H7 (cell line): ENCODE results near the gene SEL1L3. TPM values are rescaled to one million over a fixed set of nuclear protein-coding genes. Genes with fewer than 3 reads are reported as not detected.
"Not testable (repeated sequence)": the region's sequence is repeated elsewhere in the genome, so short reads cannot be mapped to it uniquely, and the experiment has no call there.

Experiments used
- DNase-seq: peaks from one replicate; pipeline ENCODE4 v3.0.0; 2012
- H3K27me3 ChIP-seq: 2 replicates; pipeline ENCODE4 v1.6.0; 2011; ENCODE audit warnings: mild to moderate bottlenecking, low read length; ENCODE audit not compliant: control insufficient read depth, insufficient read depth
- H3K36me3 ChIP-seq: replicated peaks from 2 replicates; pipeline ENCODE4 v1.5.1; 2011; ENCODE audit warnings: low read length; ENCODE audit not compliant: control insufficient read depth, insufficient read depth
- H3K4me3 ChIP-seq: 2 replicates; pipeline ENCODE4 v1.5.1; 2011; ENCODE audit warnings: low read depth, mild to moderate bottlenecking, control low read depth, low read length, moderate library complexity; ENCODE audit not compliant: insufficient read depth
- total RNA-seq: library from RNA; depleted of rRNA; stranded (reverse); fragments of >200 nt; shearing (Covaris generic); gene quantifications from 2 replicates; pipeline ENCODE4 v1.2.3, GENCODE V29; 2014; rRNA removed

SEL1L3 gene
- total RNA-seq, result 25.1 and 28.1 TPM in 2 replicates

DNA sequence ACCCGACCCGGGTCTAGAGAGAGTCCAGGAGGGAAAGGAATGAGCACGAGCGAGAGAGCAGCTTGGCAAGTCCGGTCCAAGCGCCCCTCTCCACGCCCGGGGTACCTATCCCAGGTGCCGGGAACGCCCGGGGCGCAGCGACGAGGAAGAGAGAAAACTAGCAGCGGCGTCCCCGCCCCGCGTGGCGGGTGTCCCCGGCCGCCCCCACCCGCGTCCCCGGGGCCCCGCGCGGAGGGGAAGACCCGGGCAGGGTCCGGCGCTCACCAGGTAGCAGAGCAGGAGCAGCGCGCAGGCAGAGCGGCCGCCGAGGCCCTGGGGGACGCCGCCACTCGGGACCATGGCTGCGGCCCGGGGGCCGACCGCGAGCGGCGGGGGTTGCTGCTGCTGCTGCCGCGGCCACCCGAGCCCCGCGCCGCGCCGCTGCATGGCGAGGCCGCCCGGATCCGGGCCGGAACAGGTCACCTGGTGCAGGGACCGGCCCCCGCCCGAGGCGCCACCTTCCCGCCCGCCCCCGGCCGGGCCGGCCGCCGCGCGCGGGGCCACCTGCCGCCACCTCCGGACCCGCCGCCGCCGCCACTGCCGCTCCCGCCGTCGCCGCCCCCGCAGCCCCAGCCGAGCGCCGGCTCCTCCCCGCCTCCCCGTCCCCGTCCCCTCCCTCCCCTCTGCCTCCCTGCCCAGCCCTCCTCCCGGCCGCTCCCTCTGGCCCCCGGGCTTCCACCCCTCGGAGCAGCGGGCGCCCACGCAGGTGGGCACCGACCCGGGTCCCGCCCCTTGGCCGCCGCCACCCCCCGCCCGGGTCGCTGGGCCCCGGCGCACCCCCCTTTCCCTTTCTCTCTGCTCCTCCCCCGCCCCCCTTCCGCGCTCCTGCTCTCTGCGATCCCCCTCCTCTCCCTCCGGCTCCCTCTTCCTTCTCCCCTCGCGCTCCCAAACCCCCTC lies at the start of gene SEL1L3:
Gene SEL1L3 (minus strand): TSS at position 578 of the 936 bp plus-strand sequence. CDS start 152 bp downstream, at position 426.
- peak; percentile 95 for DNase-seq
- peaks cover 27% of the 10 kb centered on the region for H3K27me3 ChIP-seq
- H3K36me3 ChIP-seq, result no peaks in the 10 kb centered on the region
- peak within 1 kb of the TSS; percentile 59 for H3K4me3 ChIP-seq

GRCh38 chr4:25911356-25911755 lies 48.6 kb upstream of the SEL1L3 start:
- peaks cover 5% of the 10 kb centered on the region; the same call in 1 of the 2 replicates for H3K27me3 ChIP-seq
- no peaks in the 10 kb centered on the region for H3K36me3 ChIP-seq
- H3K4me3 ChIP-seq, result no peak overlapping the region
- no peak for DNase-seq

DNA sequence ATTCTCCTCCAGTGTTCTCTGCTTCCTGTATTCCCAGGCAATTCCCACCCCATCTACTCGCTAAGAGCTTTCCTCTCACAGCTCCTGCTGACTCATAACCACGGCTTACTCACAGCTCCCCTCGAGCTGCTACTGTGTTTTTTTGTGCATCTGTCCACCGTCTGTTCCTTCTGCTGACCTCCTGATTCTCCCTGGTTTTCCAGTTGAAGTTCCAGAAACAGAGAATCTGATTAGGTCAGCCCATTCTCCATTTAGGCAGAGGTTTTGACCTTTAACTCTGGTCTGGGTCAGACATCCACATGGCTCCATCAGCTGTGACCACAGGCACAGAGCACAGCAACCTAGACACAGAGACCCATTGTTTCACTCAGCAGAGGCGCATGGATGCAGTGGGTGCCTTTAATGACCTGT lies 45.7 kb upstream of the SEL1L3 start:
- H3K36me3 ChIP-seq, result no peaks in the 10 kb centered on the region
- DNase-seq, result no peak
- no peak overlapping the region for H3K4me3 ChIP-seq
- peaks cover 5% of the 10 kb centered on the region; the same call in 1 of the 2 replicates for H3K27me3 ChIP-seq

DNA sequence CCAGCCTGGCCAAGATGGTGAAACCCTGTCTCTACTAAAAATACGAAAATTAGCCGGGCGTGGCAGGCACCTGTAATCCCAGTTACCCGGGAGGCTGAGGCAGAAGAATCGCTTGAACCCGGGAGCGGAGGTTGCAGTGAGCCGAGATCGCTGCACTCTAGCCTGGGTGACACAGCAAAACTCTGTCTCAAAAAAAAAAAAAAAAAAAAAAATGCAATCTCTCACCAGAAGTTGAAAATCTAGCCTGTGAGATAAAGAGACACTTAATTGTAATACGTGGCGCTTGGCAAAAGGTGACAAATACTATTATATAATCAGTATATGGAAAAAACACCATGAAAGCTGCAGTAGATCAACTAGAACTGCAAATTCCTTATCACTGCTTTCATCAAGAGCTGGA lies 43.3 kb upstream of the SEL1L3 start:
- not testable (repeated sequence) for H3K27me3 ChIP-seq, DNase-seq, H3K36me3 ChIP-seq, H3K4me3 ChIP-seq

GRCh38 chr4:25905371-25905770 lies 42.6 kb upstream of the SEL1L3 start:
- no peaks in the 10 kb centered on the region for H3K36me3 ChIP-seq
- no peak for DNase-seq
- H3K27me3 ChIP-seq, result no peaks in the 10 kb centered on the region
- no peak overlapping the region for H3K4me3 ChIP-seq

DNA sequence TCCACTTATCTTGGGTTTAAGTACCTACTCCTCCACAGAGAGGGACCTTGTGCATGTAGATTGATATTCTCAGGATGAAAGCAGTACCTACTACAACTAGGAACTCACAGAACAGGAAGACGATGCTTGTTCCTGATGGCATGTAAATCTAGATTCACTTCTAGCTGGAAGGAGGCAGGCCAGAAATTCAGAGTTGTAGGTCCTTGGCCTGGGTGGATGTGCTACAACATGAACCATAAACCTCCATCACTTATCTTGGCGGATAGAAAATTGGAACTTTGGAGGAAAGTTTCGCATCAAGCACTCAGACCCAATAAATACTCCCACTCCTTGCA lies 41.9 kb upstream of the SEL1L3 start:
- Histone ChIP-seq H3K27me3 (no peaks in the 10 kb centered on the region), H3K36me3 (no peaks in the 10 kb centered on the region), H3K4me3 (no peak overlapping the region)
- no peak for DNase-seq

- Histone ChIP-seq H3K4me3 (no peak overlapping the region), H3K36me3 (no peaks in the 10 kb centered on the region), H3K27me3 (no peaks in the 10 kb centered on the region)
- DNase-seq, result no peak
Observed at GRCh38 chr4:25903900-25904747, 41.3 kb upstream of the SEL1L3 start.

DNA sequence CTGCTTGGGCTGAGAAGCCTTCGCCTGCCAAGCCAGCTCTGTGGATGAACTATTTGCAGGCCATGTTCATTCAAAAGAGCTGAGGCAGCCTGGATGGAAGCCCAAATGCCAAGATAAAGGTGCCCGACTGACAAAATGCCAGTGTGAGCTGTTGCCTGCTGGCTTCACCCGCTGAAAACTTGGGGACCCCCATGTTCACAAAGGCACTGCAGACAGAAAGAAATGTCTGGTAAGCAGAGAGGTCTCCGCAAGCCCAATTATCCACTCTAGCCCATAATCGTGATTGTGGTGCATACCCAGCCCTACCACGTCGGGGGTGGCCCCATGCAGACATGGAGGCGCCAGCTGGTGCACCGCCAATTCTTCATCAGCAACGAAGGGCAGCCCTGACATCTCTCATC lies 38.2 kb upstream of the SEL1L3 start:
- Histone ChIP-seq H3K27me3 (no peaks in the 10 kb centered on the region), H3K4me3 (no peak overlapping the region), H3K36me3 (no peaks in the 10 kb centered on the region)
- DNase-seq, result no peak

DNA sequence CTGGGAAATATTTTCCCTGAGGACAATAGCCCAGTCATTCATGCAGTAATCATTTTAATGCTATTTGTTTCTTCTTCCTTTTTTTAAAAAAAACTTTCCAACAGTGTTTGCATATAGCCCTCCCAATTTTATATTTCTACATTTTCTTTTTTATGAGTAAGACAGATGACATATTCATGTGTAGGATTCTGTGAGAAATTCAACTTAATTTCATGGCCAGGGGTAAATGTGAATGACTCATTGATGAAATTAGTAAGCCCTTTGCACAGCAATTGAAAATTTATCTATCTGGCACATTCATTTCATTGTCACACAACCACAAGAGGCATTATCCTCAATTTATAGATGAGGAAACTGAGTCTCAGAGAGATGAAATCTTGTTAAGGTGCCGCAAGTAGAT lies 37.5 kb upstream of the SEL1L3 start:
- no peaks in the 10 kb centered on the region for H3K27me3 ChIP-seq
- no peak for DNase-seq
- no peaks in the 10 kb centered on the region for H3K36me3 ChIP-seq
- no peak overlapping the region for H3K4me3 ChIP-seq

GRCh38 chr4:25896776-25897539 lies 34.2 kb upstream of the SEL1L3 start:
- H3K36me3 ChIP-seq, result no peaks in the 10 kb centered on the region
- no peak overlapping the region for H3K4me3 ChIP-seq
- no peaks in the 10 kb centered on the region for H3K27me3 ChIP-seq
- DNase-seq, result no peak

- Histone ChIP-seq H3K27me3 (no peaks in the 10 kb centered on the region), H3K36me3 (no peaks in the 10 kb centered on the region), H3K4me3 (no peak overlapping the region)
- no peak for DNase-seq
Observed at GRCh38 chr4:25892796-25893195, 30.0 kb upstream of the SEL1L3 start.

DNA sequence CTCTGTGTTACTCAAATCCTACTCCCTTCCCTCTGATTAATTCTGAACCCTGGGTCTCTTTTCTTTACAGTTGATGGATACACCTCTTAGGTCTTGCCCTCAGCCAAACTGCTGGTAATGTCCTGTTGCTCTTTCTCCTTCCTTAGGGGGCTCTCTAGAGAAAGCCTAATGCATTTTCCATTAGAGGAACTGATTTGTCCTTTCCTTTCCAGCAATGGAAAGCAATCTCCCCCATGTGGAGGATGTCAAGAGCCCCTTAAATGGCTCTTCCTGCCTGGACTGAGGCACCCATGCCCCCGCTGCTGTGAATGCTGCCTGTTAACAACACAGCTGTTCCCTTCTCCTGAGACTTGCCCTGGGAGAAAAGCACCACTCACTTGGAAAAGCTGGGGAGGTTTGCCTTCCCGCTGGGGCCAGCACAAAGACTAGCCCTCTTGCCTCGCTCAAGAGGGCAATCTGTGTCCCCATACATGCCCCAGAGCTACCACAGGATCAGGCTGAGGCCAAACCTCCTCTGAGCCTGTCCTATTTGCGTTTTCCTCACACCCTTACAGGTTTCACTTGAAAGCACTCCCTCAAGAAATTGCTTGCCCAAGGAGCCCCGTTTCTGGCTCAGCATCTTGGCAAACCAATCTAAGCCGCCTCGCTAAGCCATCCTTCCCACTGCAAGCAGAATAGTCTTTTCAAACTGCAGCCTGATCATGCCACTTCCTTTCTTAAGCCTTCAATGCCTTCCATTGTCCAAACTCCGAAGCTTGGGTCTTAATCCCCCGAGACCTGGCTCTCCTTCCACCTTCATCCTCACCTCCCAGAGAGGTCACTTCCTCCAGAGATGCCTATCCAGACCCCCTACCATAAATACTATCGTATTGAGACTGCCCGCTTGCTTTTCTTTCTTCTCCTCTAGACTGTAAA lies 28.0 kb upstream of the SEL1L3 start:
- peak; percentile 55 for DNase-seq
- no peaks in the 10 kb centered on the region for H3K36me3 ChIP-seq
- H3K4me3 ChIP-seq, result no peak overlapping the region
- no peaks in the 10 kb centered on the region for H3K27me3 ChIP-seq

DNA sequence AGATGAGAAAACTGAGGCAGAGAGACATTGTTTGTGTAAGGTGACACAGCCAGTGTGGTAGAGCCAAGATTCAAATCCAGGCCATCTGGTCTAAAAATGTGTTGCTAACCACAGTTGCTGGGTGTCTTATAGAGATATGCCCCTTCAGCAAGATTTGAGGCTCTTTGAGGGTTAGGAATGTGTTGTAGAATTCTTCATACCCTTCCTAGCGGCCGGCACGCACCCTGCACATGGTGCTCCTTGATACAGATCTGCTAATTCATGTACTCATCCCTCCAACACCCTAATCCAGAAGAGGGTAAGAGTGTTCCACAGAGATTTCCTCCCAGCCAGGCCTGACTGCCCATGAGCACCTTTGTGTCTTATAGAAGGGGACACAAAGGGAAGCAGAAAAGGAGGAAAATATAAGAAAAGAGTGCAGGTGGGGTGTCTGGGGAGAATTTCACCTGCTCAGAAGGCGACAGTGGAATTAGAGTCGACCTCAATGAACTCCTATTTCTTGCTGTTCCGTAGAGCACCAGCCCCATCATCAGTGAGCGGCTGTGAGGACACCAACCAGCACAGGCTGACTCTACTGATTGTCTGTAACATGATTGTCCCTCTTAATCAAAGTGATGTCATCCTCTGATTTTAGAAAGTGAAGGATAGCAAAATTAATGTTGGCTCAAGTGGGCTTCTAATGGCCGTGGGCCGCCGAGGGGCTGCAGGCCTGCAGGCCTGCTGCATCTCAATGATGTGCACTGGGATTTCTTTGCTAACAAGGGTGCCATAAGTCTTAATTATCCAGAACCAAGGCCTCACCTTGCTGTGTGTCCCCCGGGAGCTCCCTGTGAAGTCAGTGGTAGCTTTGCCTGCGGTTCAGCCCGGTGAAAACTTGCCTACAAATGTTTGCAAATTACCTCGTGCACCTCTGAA lies 27.1 kb upstream of the SEL1L3 start:
- Histone ChIP-seq H3K36me3 (no peaks in the 10 kb centered on the region), H3K27me3 (no peaks in the 10 kb centered on the region), H3K4me3 (no peak overlapping the region)
- DNase-seq, result no peak
